Measurements from ENCODE around the gene GOLGA5. TPM values are rescaled to one million over a fixed set of nuclear protein-coding genes. Genes with fewer than 3 reads are reported as not detected.

The GOLGA5 gene
- total and polyA plus RNA-seq, 2 of the 8 experiments (the other 6 are each of a cell fraction or from before 2014, with no cell fraction given): 13.0 to 25.4 TPM

DNA sequence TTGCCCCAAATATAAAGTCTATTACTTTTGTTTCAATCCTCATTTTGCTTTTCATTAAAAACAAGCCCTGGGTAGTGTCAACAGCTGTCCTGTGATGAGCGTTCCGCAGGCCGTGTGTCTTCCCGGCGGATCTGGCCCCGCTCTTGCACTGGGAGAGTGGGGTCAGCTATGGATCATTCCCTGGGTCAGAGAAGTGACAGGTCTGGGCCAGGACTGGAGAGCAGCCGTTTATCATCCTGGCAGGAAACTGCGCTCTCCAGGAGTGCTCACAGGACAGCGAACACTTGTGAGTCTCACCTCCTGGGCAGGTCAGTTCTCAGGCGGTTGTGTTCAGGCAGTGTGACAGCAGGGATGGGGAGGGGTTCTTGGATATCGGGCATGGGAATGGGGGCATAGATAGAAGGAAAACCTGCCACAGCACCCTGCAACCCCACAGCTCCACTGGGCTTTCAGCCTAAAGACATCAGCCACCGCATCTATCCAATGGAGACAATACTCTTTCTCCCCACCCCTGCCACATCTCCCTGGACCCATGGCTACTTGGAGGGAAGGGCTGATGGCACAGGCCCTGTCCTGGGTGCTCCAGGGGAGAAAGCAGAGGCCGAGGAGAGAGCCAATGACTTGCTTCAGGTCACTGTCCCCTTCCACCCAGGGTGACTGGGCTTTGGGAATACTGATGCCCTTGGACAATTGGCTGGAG, 81.0 kb downstream of the GOLGA5 start:
- no peaks in the 10 kb centered on the region for H3K79me1 ChIP-seq (ENCODE audit: low read depth, low read length)
- ChIA-PET CTCF (ENCODE audit: partially characterized antibody) (interaction anchor here (0.9 kb wide), 1 partner anchor 13 kb away, joined by 3 read pairs; no protein-coding TSS in a partner anchor), POLR2A (ENCODE audit: partially characterized antibody) (no interaction called here)
- H3K9ac ChIP-seq (replicated peaks in 1 of 4; ENCODE audit: extremely low read depth in 1 of 4, low read depth in 3 of 4, low read length in 3 of 4): no peak overlapping the region
- DNase-seq (ENCODE audit: low read depth in 1 of 2, low spot score in 2 of 2) (no peak), FAIRE-seq (no peak)
- H2BK15ac ChIP-seq (ENCODE audit: low read length): no peak overlapping the region
- no peak overlapping the region for H3K4me2 ChIP-seq (ENCODE audit: insufficient read depth in 1 of 2, low read depth in 2 of 2, low read length in 2 of 2)
- no peak overlapping the region for H2BK20ac ChIP-seq (ENCODE audit: low read length)
- no peak overlapping the region for H2BK120ac ChIP-seq (replicated peaks; ENCODE audit: low read depth, low read length)
- H4K5ac ChIP-seq (ENCODE audit: insufficient read length, low read depth, low read length): no peak overlapping the region
- H3K36me3 ChIP-seq (ENCODE audit: control insufficient read depth in 2 of 4, insufficient read depth in 4 of 4, low read length in 3 of 4): no peaks in the 10 kb centered on the region
- no peak overlapping the region for H3K23ac ChIP-seq (ENCODE audit: insufficient read length)
- H3K14ac ChIP-seq (ENCODE audit: insufficient read length): no peak overlapping the region
- H2AK5ac ChIP-seq (ENCODE audit: low read depth, low read length): no peak overlapping the region
- H3K4ac ChIP-seq (replicated peaks; ENCODE audit: insufficient read length, low read depth, low read length): no peak overlapping the region
- H2BK12ac ChIP-seq (ENCODE audit: low read depth, low read length): no peak overlapping the region
- no peak overlapping the region for H2BK5ac ChIP-seq (ENCODE audit: low read depth, low read length)
- no peaks in the 10 kb centered on the region for H3K9me3 ChIP-seq (ENCODE audit: insufficient read depth in 2 of 2, low read depth in 1 of 2, low read length in 1 of 2)
- 85% methylated on average over 13 of the region's 13 CpGs; no CpG with 5 or more reads in 1 of the 2 experiments for WGBS, 2 experiments (ENCODE audit: extremely low coverage in 1 of 2, insufficient coverage in 1 of 2, insufficient read length in 1 of 2, insufficient replicate concordance in 2 of 2, low coverage in 1 of 2, low lambda C conversion rate in 2 of 2, missing lambda C conversion rate in 1 of 2)
- H3K27me3 ChIP-seq (replicated peaks in 1 of 4; ENCODE audit: control insufficient read depth in 3 of 4, extremely low read depth in 1 of 4, insufficient read depth in 3 of 4, low read length in 3 of 4): no peaks in the 10 kb centered on the region; a peak in 1 of 7 replicates
- H3K23me2 ChIP-seq (ENCODE audit: low read depth, low read length): no peaks in the 10 kb centered on the region
- no peak overlapping the region for H4K91ac ChIP-seq (replicated peaks; ENCODE audit: insufficient read length, low read length)
- no peaks in the 10 kb centered on the region for H4K20me1 ChIP-seq (replicated peaks in 1 of 2; ENCODE audit: control insufficient read depth in 1 of 2, insufficient read depth in 2 of 2, low read length in 2 of 2)
- no peak overlapping the region for H3K56ac ChIP-seq (replicated peaks; ENCODE audit: insufficient read length, low read depth, low read length)
- peaks cover 0 to 8% (median 2%) of the 10 kb centered on the region in 4 experiments; a peak in 4 of 7 replicates for H3K4me1 ChIP-seq (replicated peaks in 1 of 4; ENCODE audit: control insufficient read depth in 3 of 4, insufficient read depth in 4 of 4, low read length in 3 of 4)
- no peak overlapping the region for H3K4me3 ChIP-seq (ENCODE audit: extremely low read depth in 1 of 4, insufficient read depth in 2 of 4, low read depth in 3 of 4, low read length in 4 of 4)
- H3K18ac ChIP-seq (ENCODE audit: extremely low read depth, low read length): no peak overlapping the region
- no peaks in the 10 kb centered on the region for H3K79me2 ChIP-seq (ENCODE audit: control insufficient read depth in 1 of 2, insufficient read depth in 2 of 2, low read length in 2 of 2)
- H2AFZ ChIP-seq (ENCODE audit: low read length): no peak overlapping the region
- H4K8ac ChIP-seq (ENCODE audit: extremely low read depth, insufficient read depth, low read length): no peak overlapping the region
- H3K27ac ChIP-seq (ENCODE audit: low read depth, low read length): no peak overlapping the region
- TF ChIP-seq TCF12 (IDR thresholded peaks at IDR 0.05; ENCODE audit: low read depth, low read length) (no peak), EGR1 (IDR thresholded peaks at IDR 0.05; ENCODE audit: borderline replicate concordance, low read depth, low read length) (no peak), ASH2L (IDR thresholded peaks at IDR 0.05; ENCODE audit: low read length) (no peak), MAFK (IDR thresholded peaks at IDR 0.05; ENCODE audit: low read depth, low read length) (no peak), POLR2A (IDR thresholded peaks at IDR 0.05; ENCODE audit: control extremely low read depth in 1 of 2, low read depth in 2 of 2, low read length in 2 of 2) (no peak), CHD2 (IDR thresholded peaks at IDR 0.05; ENCODE audit: low read length) (no peak), KDM5A (IDR thresholded peaks at IDR 0.05; ENCODE audit: low read length) (no peak), TAF7 (optimal IDR thresholded peaks at IDR 0.05; ENCODE audit: borderline replicate concordance, low read depth, low read length) (no peak), ZNF274 (IDR thresholded peaks at IDR 0.05; ENCODE audit: borderline replicate concordance, extremely low read depth, low read length) (no peak)
- TF ChIP-seq, protein P1, sequence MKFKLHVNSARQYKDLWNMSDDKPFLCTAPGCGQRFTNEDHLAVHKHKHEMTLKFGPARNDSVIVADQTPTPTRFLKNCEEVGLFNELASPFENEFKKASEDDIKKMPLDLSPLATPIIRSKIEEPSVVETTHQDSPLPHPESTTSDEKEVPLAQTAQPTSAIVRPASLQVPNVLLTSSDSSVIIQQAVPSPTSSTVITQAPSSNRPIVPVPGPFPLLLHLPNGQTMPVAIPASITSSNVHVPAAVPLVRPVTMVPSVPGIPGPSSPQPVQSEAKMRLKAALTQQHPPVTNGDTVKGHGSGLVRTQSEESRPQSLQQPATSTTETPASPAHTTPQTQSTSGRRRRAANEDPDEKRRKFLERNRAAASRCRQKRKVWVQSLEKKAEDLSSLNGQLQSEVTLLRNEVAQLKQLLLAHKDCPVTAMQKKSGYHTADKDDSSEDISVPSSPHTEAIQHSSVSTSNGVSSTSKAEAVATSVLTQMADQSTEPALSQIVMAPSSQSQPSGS (IDR thresholded peaks at IDR 0.05; ENCODE audit: low read length): no peak
